Prostate gland (tissue), 2 donors: ENCODE results near the gene POC5. TPM values are rescaled to one million over a fixed set of nuclear protein-coding genes. Genes with fewer than 3 reads are reported as not detected.
"Not testable (repeated sequence)": the region's sequence is repeated elsewhere in the genome, so short reads cannot be mapped to it uniquely, and the experiment has no call there.

Source experiments
- DNase-seq: peaks from one replicate; pipeline ENCODE4 v3.0.0-alpha.2; 2019; ENCODE audit warnings: low spot score
- H3K27ac ChIP-seq, 2 donors: fragments of 200-600 bp; sonication (generic); 2 replicates each; pipeline ENCODE4 v1.5.1; 2017 to 2019
- H3K27me3 ChIP-seq: fragments of 200-600 bp; sonication (generic); replicated peaks from 2 replicates; pipeline ENCODE4 v1.5.1; 2019; ENCODE audit not compliant: insufficient read depth
- H3K36me3 ChIP-seq, 2 donors: fragments of 200-600 bp; sonication (generic); 1 replicate in 1 of 2; 2 replicates in 1 of 2; pipeline versions ENCODE4 v1.5.1 to v1.8.1; 2017 to 2019
- H3K4me1 ChIP-seq: fragments of 200-600 bp; sonication (generic); replicated peaks from 2 replicates; pipeline ENCODE4 v1.5.1; 2019
- H3K4me3 ChIP-seq, 2 donors: fragments of 200-600 bp; sonication (generic); 2 replicates each; pipeline ENCODE4 v1.5.1; 2017 to 2019
- H3K9me3 ChIP-seq: fragments of 200-600 bp; sonication (generic); 2 replicates; pipeline ENCODE4 v1.5.1; 2017
- POLR2A ChIP-seq: fragments of 450-650 bp; IDR thresholded peaks from one replicate; pipeline ENCODE4 v1.6.1; 2016; ENCODE audit warnings: antibody characterized with exemption, mild to moderate bottlenecking
- POLR2AphosphoS5 ChIP-seq: sonication (generic); formaldehyde crosslinking; IDR thresholded peaks from one replicate; pipeline ENCODE4 v1.6.1; 2017; ENCODE audit warnings: antibody characterized with exemption
- WGBS: methylation state at CpG from one replicate; pipeline ENCODE4 v1.1.5; 2018; 5-methylcytosine and 5-hydroxymethylcytosine counted together
- intact Hi-C: fragments of 100-400 bp; cut with DNase I; formaldehyde crosslinking; loops from one replicate; pipeline ENCODE4 v1.14.2; 2022
- total RNA-seq, 2 donors: library from RNA; depleted of rRNA; stranded (reverse); fragments of >200 nt; gene quantifications; one replicate each; pipeline ENCODE4 v1.1.0, GENCODE V29; 2016
- TF ChIP-seq, protein P1 (sequence below), 4 experiments: fragments of 200-600 bp in 2 of 4; fragments of 450-650 bp in 2 of 4; sonication (generic) in 2 of 4; IDR thresholded peaks; 1 replicate in 3 of 4; 2 replicates in 1 of 4; pipeline ENCODE4 v1.5.1; 2016 to 2019; ENCODE audit warnings: antibody characterized with exemption in 4 of 4, mild to moderate bottlenecking in 2 of 4, moderate library complexity in 2 of 4

The POC5 gene
- total RNA-seq, 2 donors from 2014 or later: 12.1 to 18.4 TPM

GRCh38 chr5:75729321-75729720 is 12.1 kb upstream of the POC5 start:
- Histone ChIP-seq H3K4me3 (no peak overlapping the region), H3K27ac (no peak overlapping the region), H3K4me1 (no peaks in the 10 kb centered on the region), H3K36me3 (no peaks in the 10 kb centered on the region), H3K27me3 (no peaks in the 10 kb centered on the region), H3K9me3 (no peaks in the 10 kb centered on the region)
- intact Hi-C loops: no loop called here
- TF ChIP-seq POLR2AphosphoS5 (no peak), POLR2A (no peak)
- TF ChIP-seq, protein P1, sequence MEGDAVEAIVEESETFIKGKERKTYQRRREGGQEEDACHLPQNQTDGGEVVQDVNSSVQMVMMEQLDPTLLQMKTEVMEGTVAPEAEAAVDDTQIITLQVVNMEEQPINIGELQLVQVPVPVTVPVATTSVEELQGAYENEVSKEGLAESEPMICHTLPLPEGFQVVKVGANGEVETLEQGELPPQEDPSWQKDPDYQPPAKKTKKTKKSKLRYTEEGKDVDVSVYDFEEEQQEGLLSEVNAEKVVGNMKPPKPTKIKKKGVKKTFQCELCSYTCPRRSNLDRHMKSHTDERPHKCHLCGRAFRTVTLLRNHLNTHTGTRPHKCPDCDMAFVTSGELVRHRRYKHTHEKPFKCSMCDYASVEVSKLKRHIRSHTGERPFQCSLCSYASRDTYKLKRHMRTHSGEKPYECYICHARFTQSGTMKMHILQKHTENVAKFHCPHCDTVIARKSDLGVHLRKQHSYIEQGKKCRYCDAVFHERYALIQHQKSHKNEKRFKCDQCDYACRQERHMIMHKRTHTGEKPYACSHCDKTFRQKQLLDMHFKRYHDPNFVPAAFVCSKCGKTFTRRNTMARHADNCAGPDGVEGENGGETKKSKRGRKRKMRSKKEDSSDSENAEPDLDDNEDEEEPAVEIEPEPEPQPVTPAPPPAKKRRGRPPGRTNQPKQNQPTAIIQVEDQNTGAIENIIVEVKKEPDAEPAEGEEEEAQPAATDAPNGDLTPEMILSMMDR (IDR thresholded peaks at IDR 0.05): no peak
- DNase-seq: no peak
- WGBS: 53% methylated on average over 3 of the region's 3 CpGs

DNA sequence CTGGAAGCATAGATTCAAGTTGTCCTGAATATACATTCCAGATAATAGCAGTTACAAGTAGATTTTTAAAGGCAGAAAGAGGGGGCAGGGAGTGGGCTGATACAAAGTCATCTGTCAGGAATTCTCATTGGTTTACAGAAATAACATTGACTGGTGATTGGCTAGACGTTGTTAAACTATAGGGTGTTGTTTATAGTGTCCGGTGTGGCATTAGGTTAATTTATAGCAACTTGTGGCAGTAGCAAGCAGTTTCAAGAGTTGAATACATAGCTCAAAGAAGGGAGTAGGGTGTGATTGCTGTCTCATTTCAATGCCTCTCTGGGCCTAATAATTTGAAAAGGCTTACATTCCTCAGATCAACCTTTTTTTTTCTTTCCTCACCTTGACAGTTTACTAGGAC is 10.7 kb upstream of the POC5 start:
- H3K27me3 ChIP-seq: no peaks in the 10 kb centered on the region
- intact Hi-C loops: no loop called here
- no peaks in the 10 kb centered on the region for H3K9me3 ChIP-seq
- no peak for DNase-seq
- no peaks in the 10 kb centered on the region for H3K36me3 ChIP-seq
- H3K4me1 ChIP-seq: no peaks in the 10 kb centered on the region
- no peak for TF ChIP-seq POLR2AphosphoS5
- no peak for TF ChIP-seq POLR2A
- TF ChIP-seq, protein P1 (IDR thresholded peaks at IDR 0.05): no peak
- no peak overlapping the region for H3K27ac ChIP-seq
- WGBS: 55% methylated on average over 2 of the region's 2 CpGs
- H3K4me3 ChIP-seq: no peak overlapping the region

GRCh38 chr5:75726224-75726623 is 9.0 kb upstream of the POC5 start:
- H3K9me3 ChIP-seq, H3K27ac ChIP-seq, intact Hi-C loops: not testable (repeated sequence)

GRCh38 chr5:75723378-75723777 is 6.1 kb upstream of the POC5 start:
- Histone ChIP-seq H3K27ac (no peak overlapping the region), H3K36me3 (no peaks in the 10 kb centered on the region), H3K27me3 (no peaks in the 10 kb centered on the region), H3K9me3 (no peaks in the 10 kb centered on the region), H3K4me3 (no peak overlapping the region), H3K4me1 (peaks cover 2% of the 10 kb centered on the region)
- intact Hi-C loops: no loop called here
- DNase-seq: no peak
- no peak for TF ChIP-seq POLR2A
- TF ChIP-seq, protein P1 (IDR thresholded peaks at IDR 0.05): no peak
- no peak for TF ChIP-seq POLR2AphosphoS5
- 92% methylated on average over 1 of the region's 1 CpG for WGBS

More at GRCh38 chr5:75726224-75726623, 9.0 kb upstream of the POC5 start:
- DNase-seq, H3K27me3 ChIP-seq, H3K36me3 ChIP-seq, H3K4me3 ChIP-seq, H3K4me1 ChIP-seq: not testable (repeated sequence)

- WGBS: 82% methylated on average over 1 of the region's 1 CpG
- no peak overlapping the region for H3K27ac ChIP-seq
- H3K4me1 ChIP-seq: peaks cover 2% of the 10 kb centered on the region
- no peaks in the 10 kb centered on the region for H3K27me3 ChIP-seq
- no peak for DNase-seq
- TF ChIP-seq POLR2A (no peak), POLR2AphosphoS5 (no peak)
- TF ChIP-seq, protein P1 (IDR thresholded peaks at IDR 0.05): no peak
- H3K9me3 ChIP-seq: no peaks in the 10 kb centered on the region
- H3K36me3 ChIP-seq: no peaks in the 10 kb centered on the region
- H3K4me3 ChIP-seq: no peak overlapping the region
- intact Hi-C loops: no loop called here
Measured at GRCh38 chr5:75721573-75721972, 4.3 kb upstream of the POC5 start.
